ENCODE results near the gene INPP4B. TPM values are rescaled to one million over a fixed set of nuclear protein-coding genes. Genes with fewer than 3 reads are reported as not detected.
"Not testable (repeated sequence)": the region's sequence is repeated elsewhere in the genome, so short reads cannot be mapped to it uniquely, and the experiment has no call there.

INPP4B gene
- total RNA-seq, 2 experiments from 2014 or later = 43.7 to 44.7 TPM

DNA sequence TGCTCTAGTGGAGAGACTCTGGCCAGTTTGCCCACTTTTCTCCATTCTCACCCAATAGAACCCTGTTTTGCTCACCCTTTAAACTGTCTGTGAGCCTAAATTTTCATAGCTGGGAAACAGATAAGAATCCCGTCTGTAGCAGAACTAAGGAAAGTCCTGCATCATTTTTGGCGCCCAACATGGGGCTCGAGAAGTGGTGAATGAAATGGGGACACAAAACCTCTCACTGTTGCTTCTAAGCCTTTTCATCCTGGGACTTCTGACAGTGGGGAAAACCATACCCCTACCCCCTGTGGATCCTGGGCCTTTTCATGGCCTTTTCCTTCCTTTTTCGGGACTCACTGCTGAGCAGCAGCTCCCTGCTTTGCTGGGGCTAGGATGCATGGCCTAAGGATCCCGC lies 189.9 kb downstream of the INPP4B start:
- Mint-ChIP-seq H3K27me3 (ENCODE audit: low read depth) (no peaks in the 10 kb centered on the region), H3K4me3 (no peak overlapping the region), H3K9me3 (ENCODE audit: insufficient read depth) (peaks cover 41% of the 10 kb centered on the region), H3K27ac (no peak overlapping the region), H3K36me3 (ENCODE audit: low read depth) (peaks cover 31% of the 10 kb centered on the region), H3K4me1 (ENCODE audit: low read depth) (no peaks in the 10 kb centered on the region)
- ChIA-PET POLR2A (no interaction called here), CTCF (no interaction called here)
- DNase-seq (no peak), ATAC-seq (no peak)

DNA sequence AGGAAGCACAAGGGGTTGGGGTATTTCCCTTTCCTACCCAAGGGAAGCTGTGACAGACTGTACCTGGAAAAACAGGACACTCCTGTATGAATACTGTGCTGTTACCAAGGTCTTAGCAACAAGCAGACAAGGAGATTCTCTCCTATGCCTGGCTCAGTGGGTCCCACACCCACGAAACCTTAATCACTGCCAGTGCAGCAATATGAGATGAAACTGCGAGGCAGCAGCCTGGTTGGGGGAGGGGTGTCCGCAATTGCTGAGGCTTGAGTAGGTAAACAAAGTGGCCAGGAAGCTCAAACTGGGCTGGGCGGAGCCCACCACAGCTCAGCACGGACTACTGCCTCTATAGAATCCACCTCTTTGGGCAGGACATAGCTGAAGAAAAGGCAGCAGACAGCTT lies 197.7 kb downstream of the INPP4B start:
- Mint-ChIP-seq H3K4me3 (no peak overlapping the region), H3K27me3 (ENCODE audit: low read depth) (no peaks in the 10 kb centered on the region), H3K4me1 (ENCODE audit: low read depth) (peaks cover 9% of the 10 kb centered on the region), H3K36me3 (ENCODE audit: low read depth) (peaks cover 39% of the 10 kb centered on the region), H3K9me3 (ENCODE audit: insufficient read depth) (peaks cover 30% of the 10 kb centered on the region), H3K27ac (no peak overlapping the region)
- DNase-seq (no peak), ATAC-seq (no peak)
- ChIA-PET POLR2A (no interaction called here), CTCF (no interaction called here)

- peak; percentile 30 for ATAC-seq
- CTCF ChIA-PET = no interaction called here
- H3K36me3 Mint-ChIP-seq (ENCODE audit: low read depth) = peaks cover 24% of the 10 kb centered on the region
These were observed 200.5 kb downstream of the INPP4B start for GRCh38 chr4:142645475-142646108.

GRCh38 chr4:142644628-142645027 lies 201.5 kb downstream of the INPP4B start:
- CTCF ChIA-PET = interaction anchor here (1.2 kb wide), 1 partner anchor 75 kb away, joined by 5 read pairs; no protein-coding TSS in a partner anchor
- H3K4me1 Mint-ChIP-seq (ENCODE audit: low read depth); H3K27me3 Mint-ChIP-seq (ENCODE audit: low read depth); POLR2A ChIA-PET; H3K27ac Mint-ChIP-seq; H3K4me3 Mint-ChIP-seq; ATAC-seq; DNase-seq: not testable (repeated sequence)
- H3K36me3 Mint-ChIP-seq (ENCODE audit: low read depth) = peaks cover 16% of the 10 kb centered on the region
- H3K9me3 Mint-ChIP-seq (ENCODE audit: insufficient read depth) = peaks cover 17% of the 10 kb centered on the region

More at GRCh38 chr4:142645475-142646108, 200.5 kb downstream of the INPP4B start:
- POLR2A ChIA-PET = interaction anchor here (0.7 kb wide), 1 partner anchor 241 kb away, joined by 3 read pairs; no protein-coding TSS in a partner anchor
- peaks cover 9% of the 10 kb centered on the region for H3K4me1 Mint-ChIP-seq (ENCODE audit: low read depth)
- H3K27me3 Mint-ChIP-seq (ENCODE audit: low read depth) = no peaks in the 10 kb centered on the region
- H3K27ac Mint-ChIP-seq = peak overlapping the region; percentile 75
- DNase-seq = peak; percentile 21
- peaks cover 25% of the 10 kb centered on the region for H3K9me3 Mint-ChIP-seq (ENCODE audit: insufficient read depth)
- H3K4me3 Mint-ChIP-seq = peak overlapping the region; percentile 10

GRCh38 chr4:142637614-142638013 lies 208.5 kb downstream of the INPP4B start:
- Mint-ChIP-seq H3K36me3 (ENCODE audit: low read depth) (peaks cover 1% of the 10 kb centered on the region), H3K4me3 (no peak overlapping the region), H3K27me3 (ENCODE audit: low read depth) (no peaks in the 10 kb centered on the region), H3K4me1 (ENCODE audit: low read depth) (no peaks in the 10 kb centered on the region), H3K9me3 (ENCODE audit: insufficient read depth) (peaks cover 4% of the 10 kb centered on the region), H3K27ac (no peak overlapping the region)
- ATAC-seq (no peak), DNase-seq (no peak)
- CTCF ChIA-PET = no interaction called here
- POLR2A ChIA-PET = no interaction called here

DNA sequence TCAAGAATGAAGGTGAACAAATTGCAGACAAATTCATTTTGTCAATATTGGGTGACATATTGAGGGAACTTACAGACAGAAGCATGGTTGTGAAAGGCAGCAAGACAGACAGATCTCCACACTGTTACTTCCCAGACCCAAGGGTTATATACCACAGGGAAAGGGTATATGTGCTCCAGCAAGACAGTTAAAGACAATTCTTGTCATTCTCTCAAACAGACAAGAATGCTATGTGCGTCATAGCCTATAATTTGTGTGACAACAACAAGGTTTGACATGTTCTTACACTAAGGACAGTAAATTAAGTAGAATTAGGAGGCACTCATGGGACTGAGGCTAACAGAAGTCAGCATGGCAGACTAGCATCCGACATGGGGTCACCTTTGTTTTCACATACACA lies 214.3 kb downstream of the INPP4B start:
- Mint-ChIP-seq H3K27ac (no peak overlapping the region), H3K36me3 (ENCODE audit: low read depth) (no peaks in the 10 kb centered on the region), H3K27me3 (ENCODE audit: low read depth) (no peaks in the 10 kb centered on the region), H3K9me3 (ENCODE audit: insufficient read depth) (no peaks in the 10 kb centered on the region), H3K4me3 (no peak overlapping the region), H3K4me1 (ENCODE audit: low read depth) (no peaks in the 10 kb centered on the region)
- ChIA-PET CTCF (no interaction called here), POLR2A (no interaction called here)
- ATAC-seq (no peak), DNase-seq (no peak)

DNA sequence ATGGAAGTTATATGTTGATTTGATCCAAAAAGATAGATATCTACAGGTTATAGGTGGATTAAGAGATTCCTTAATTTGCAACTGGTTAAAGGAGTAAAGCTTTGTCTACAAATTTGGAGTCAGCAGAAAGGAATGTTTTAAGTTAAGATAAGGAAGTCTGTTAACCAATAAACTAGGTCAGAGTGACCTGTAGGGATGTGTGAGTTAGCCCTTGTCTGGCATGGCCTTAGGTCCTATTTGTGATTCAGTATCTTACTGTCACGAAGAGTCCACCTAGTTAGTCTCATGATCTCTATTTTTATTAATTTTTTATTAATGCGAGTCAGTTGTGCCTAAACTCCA lies 230.8 kb downstream of the INPP4B start:
- H3K9me3 Mint-ChIP-seq (ENCODE audit: insufficient read depth) = peaks cover 15% of the 10 kb centered on the region
- DNase-seq = no peak
- H3K27me3 Mint-ChIP-seq (ENCODE audit: low read depth) = no peaks in the 10 kb centered on the region
- ATAC-seq = no peak
- no peak overlapping the region for H3K4me3 Mint-ChIP-seq
- ChIA-PET POLR2A (no interaction called here), CTCF (no interaction called here)
- no peaks in the 10 kb centered on the region for H3K36me3 Mint-ChIP-seq (ENCODE audit: low read depth)
- no peaks in the 10 kb centered on the region for H3K4me1 Mint-ChIP-seq (ENCODE audit: low read depth)
- H3K27ac Mint-ChIP-seq = no peak overlapping the region

DNA sequence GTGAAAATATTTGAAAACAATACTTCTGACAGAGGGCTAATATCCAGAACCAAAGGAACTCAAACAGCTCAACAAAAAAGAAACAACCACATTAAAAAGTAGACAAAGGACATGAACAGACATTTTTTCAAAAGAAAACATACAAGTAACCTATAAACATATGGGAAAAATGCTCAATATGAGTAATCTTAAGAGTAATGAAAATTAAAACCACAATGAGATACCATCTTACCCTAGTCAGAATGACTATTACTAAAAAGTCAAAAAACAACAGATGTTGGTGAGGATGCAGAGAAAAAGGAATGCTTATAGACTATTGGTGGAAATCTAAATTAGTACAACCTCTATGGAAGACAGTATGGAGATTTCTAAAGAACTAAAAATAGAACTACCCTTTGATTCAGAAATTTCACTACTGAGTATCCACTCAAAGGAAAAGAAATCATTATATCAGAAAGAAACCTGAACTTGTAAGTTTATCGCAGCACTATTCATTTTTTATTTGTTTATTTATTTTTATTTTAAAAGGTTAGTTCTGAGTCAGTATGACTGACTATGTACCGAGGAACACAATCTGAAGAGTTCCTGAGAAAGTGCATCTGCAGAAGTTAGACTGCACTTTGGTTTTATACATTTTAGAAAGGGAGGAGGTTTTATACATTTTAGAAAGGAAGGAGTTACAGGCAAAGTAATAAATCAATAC lies 231.3 kb downstream of the INPP4B start:
- no peak overlapping the region for H3K4me3 Mint-ChIP-seq
- no peaks in the 10 kb centered on the region for H3K27me3 Mint-ChIP-seq (ENCODE audit: low read depth)
- ATAC-seq = no peak

GRCh38 chr4:142607976-142608375 lies 238.1 kb downstream of the INPP4B start:
- Mint-ChIP-seq H3K36me3 (ENCODE audit: low read depth) (peaks cover 4% of the 10 kb centered on the region), H3K4me1 (ENCODE audit: low read depth) (no peaks in the 10 kb centered on the region), H3K27ac (no peak overlapping the region), H3K4me3 (no peak overlapping the region), H3K9me3 (ENCODE audit: insufficient read depth) (peaks cover 24% of the 10 kb centered on the region), H3K27me3 (ENCODE audit: low read depth) (no peaks in the 10 kb centered on the region)
- DNase-seq (no peak), ATAC-seq (no peak)
- CTCF ChIA-PET = interaction anchor here (0.6 kb wide), 1 partner anchor 1301 kb away, joined by 3 read pairs; no protein-coding TSS in a partner anchor
- POLR2A ChIA-PET = no interaction called here

More for the DNA sequence above, 231.3 kb downstream of the INPP4B start:
- ChIA-PET CTCF (no interaction called here), POLR2A (no interaction called here)
- no peaks in the 10 kb centered on the region for H3K36me3 Mint-ChIP-seq (ENCODE audit: low read depth)
- no peak overlapping the region for H3K27ac Mint-ChIP-seq
- H3K4me1 Mint-ChIP-seq (ENCODE audit: low read depth) = no peaks in the 10 kb centered on the region
- DNase-seq = no peak
- peaks cover 15% of the 10 kb centered on the region for H3K9me3 Mint-ChIP-seq (ENCODE audit: insufficient read depth)

DNA sequence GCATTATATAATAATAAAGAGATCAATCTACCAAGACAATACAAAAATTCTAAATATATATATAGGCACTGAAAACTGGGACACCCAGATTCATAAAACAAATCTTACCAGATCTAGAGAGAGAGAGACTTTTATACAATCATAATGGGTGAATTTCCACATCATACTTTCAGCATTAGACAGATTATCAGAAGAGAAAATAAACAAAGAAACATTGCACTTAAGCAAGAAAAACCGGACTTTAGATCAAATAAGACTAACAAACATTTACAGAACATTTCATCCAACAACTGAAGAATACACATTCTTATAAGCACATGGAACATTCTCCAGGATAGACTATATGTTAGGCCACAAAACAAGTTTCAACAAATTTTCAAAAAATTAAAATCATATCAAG lies 245.1 kb downstream of the INPP4B start:
- ChIA-PET POLR2A (no interaction called here), CTCF (no interaction called here)
- Mint-ChIP-seq H3K9me3 (ENCODE audit: insufficient read depth) (peaks cover 37% of the 10 kb centered on the region), H3K27me3 (ENCODE audit: low read depth) (no peaks in the 10 kb centered on the region), H3K36me3 (ENCODE audit: low read depth) (peaks cover 10% of the 10 kb centered on the region), H3K4me1 (ENCODE audit: low read depth) (no peaks in the 10 kb centered on the region), H3K4me3 (no peak overlapping the region), H3K27ac (no peak overlapping the region)
- DNase-seq (no peak), ATAC-seq (no peak)

- Mint-ChIP-seq H3K9me3 (ENCODE audit: insufficient read depth) (peaks cover 27% of the 10 kb centered on the region), H3K27ac (no peak overlapping the region), H3K36me3 (ENCODE audit: low read depth) (peaks cover 8% of the 10 kb centered on the region), H3K4me3 (no peak overlapping the region), H3K27me3 (ENCODE audit: low read depth) (no peaks in the 10 kb centered on the region), H3K4me1 (ENCODE audit: low read depth) (no peaks in the 10 kb centered on the region)
- ATAC-seq = no peak
- no peak for DNase-seq
- CTCF ChIA-PET = no interaction called here
- POLR2A ChIA-PET = no interaction called here
These were observed 248.0 kb downstream of the INPP4B start for GRCh38 chr4:142598132-142598531.

GRCh38 chr4:142596595-142596994 lies 249.5 kb downstream of the INPP4B start:
- DNase-seq = no peak
- no peak overlapping the region for H3K27ac Mint-ChIP-seq
- H3K9me3 Mint-ChIP-seq (ENCODE audit: insufficient read depth) = peaks cover 15% of the 10 kb centered on the region
- H3K4me1 Mint-ChIP-seq (ENCODE audit: low read depth) = no peaks in the 10 kb centered on the region
- ChIA-PET CTCF (no interaction called here), POLR2A (interaction anchor here (0.7 kb wide), 1 partner anchor 122 kb away, joined by 3 read pairs; no protein-coding TSS in a partner anchor)
- no peaks in the 10 kb centered on the region for H3K27me3 Mint-ChIP-seq (ENCODE audit: low read depth)
- no peak overlapping the region for H3K4me3 Mint-ChIP-seq
- no peak for ATAC-seq
- H3K36me3 Mint-ChIP-seq (ENCODE audit: low read depth) = peaks cover 3% of the 10 kb centered on the region
